HG03139 (cell line): Measurements from ENCODE around the gene SIGLEC9.

ENCODE experiments used
- ATAC-seq: cut with Tn5 transposase; IDR thresholded peaks from one replicate; pipeline ENCODE4 v1.9.1; 2021; ENCODE audit not compliant: unreplicated experiment

The SIGLEC9 gene

DNA sequence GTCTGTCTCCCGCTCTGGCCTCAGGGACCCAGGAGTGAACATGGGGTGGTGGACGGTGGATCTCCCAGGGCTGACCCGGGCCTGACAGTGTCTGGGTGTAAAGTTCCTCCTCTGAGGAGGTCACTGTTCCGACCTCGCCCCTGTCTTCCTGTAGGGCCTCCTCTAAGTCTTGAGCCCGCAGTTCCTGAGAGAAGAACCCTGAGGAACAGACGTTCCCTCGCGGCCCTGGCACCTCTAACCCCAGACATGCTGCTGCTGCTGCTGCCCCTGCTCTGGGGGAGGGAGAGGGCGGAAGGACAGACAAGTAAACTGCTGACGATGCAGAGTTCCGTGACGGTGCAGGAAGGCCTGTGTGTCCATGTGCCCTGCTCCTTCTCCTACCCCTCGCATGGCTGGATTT, at the start of gene SIGLEC9:
SIGLEC9 (plus strand) TSS at position 178 of the 400 bp plus-strand sequence; CDS start at position 247, 69 bp downstream.
- no peak for ATAC-seq

GRCh38 chr19:51075998-51076397, 48.7 kb upstream of the SIGLEC9 start:
- no peak for ATAC-seq

DNA sequence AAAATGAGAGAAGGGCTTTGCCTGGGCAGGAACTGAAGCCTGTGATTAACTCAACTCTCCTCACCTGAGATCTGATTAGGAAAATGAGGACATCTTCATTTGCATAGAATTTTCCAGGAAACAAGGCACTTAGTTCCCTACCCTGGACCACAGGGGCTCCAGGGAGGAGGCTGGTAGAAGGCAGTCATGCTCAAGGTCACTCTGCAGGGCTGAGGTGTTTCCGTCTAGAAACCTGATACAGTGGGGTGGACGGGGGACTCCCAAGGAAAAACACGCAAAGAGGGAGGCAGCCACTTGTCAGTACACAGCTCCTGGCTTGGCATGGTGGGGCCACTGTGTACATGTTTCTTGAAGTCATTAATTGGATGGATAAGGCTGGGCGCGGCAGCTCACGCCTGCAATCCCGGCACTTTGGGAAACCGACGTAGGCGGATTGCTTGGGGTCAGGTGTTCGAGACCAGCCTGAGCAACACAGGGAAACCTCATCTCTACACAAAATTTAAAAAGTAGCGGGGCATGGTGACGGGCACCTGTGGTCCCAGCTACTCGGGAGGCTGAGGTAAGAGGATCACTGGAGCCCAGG, 48.0 kb upstream of the SIGLEC9 start:
- ATAC-seq, result no peak

GRCh38 chr19:51078104-51078503, 46.6 kb upstream of the SIGLEC9 start:
- ATAC-seq, result no peak

GRCh38 chr19:51078731-51079130, 46.0 kb upstream of the SIGLEC9 start:
- no peak for ATAC-seq

DNA sequence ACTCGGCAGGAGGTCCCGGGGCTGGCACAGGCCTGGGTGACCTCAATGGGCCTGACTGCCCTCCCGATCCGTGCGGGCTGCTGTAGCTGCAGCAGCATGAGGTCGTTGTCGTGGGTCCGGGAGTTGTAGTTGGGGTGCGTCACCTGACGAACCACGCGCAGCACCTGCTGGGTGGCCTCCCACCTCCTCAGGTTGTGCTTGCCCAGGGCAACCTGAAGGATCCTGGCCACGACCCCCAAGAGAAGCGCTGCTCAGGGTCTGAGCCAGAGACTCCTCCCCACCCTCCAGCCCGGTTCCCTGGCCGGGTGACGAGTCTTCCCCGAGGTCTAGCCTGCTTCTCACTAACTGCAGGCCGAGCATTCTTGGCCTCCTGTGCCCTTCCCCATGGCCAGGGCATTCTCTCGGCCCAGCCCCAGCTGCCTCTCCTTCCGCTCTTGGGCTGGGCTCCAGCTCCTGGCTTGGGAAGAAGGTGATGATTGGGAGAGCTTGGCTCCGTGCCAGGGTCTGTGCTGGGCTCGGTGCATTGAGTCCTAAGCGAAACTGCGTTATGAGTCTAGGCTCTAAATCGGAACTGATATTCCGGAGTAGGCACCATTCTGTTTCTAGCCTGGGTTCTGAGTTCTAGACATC, 45.1 kb upstream of the SIGLEC9 start:
- no peak for ATAC-seq

DNA sequence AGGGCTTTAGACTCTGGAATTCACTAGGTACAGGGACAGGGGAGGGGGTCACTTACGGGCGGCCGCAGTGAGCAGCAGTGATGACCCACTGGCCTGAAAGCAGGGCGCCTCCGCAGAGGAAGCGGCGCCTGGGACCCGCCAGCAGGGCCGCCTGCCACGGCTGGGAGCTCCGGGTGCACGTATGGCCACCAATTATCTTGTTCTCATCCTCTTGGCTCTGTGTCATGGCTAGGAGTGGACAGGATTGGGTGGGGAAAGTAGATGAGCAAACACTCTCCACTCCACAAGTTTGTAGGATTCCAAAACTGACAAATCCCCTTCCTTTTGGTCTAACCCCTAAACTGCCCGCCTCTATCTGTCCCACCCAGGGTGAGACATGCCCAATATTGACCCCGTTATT, 43.2 kb upstream of the SIGLEC9 start:
- ATAC-seq, result no peak

- ATAC-seq, result no peak
These were observed 42.1 kb upstream of the SIGLEC9 start, which contains the start of gene KLK14 for GRCh38 chr19:51082611-51083010. Gene KLK14, minus strand, starts transcription at chr19:51082887. Its CDS starts 273 bp downstream, at chr19:51082614.

DNA sequence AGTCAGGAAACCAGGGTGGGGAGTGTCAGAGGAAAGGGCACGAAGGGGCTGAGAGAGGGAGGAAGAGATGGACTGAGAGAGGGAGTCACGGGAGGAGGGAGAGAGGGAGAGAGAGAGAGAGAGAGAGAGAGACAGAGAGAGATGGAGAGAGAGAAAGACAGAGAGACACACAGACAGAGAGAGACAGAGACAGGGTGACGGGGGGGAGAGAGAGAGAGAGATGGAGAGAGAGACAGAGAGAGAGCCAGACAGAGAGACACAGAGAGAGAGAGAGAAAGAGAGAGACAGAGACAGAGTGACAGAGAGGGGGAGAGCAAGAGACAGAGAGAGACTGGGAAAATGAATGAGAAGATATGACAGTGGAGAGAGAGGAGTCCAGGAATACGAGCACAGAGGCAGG, 41.5 kb upstream of the SIGLEC9 start:
- ATAC-seq, result no peak

DNA sequence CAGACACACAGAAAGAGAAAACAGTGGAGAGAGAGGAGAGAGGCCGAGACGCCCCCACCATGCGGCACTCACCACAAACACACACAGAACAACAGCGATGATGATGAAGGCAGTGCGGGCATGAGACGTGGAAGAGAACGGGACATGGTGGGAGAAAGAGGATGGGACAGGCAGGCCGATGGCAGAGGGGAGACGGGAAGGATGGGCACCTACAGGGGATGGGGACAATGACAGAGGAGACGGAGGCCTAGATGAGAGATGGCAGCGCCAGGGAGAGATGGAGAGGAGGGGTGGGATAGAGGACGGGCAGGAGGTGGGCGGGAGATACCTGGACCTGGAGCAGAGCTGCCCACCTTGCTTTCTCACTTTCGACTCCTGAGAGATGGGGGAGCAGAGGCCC, 40.9 kb upstream of the SIGLEC9 start:
- no peak for ATAC-seq

- ATAC-seq, result no peak
These were observed 40.2 kb upstream of the SIGLEC9 start for GRCh38 chr19:51084505-51084904.

DNA sequence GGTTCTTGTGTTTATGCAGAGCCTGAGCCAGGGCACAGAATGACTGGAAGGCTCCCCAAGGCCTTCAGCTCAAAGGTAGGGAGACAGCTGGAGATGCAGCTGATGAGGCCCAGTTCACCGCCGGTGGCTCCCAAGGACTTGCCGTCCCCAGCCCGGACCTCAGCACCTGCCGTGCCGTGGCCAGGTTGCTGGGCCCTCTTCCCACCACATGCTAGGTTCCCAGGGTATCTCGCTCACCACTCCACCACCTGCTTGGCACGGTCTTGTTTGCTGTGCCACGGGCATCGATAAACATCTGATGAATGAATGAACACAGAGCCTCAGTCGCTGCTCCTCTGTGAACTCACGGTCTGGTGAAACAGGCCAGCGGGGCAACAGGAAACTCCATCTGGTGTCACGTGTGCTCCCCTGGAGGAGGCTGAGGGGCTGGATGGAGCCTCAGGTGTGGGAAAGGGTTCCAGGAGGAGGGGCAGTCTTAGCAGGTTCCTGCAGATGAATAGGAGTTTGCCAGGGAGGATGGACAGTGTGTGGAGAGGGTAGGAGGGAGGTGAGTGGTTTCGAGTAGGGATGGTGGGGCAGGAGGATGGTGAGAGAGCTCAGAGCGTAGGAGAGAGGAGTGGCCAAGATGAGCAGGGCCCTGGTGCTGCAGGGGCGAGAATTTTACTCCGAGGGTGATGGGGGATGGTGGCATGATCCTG, 38.4 kb upstream of the SIGLEC9 start:
- ATAC-seq, result no peak

- ATAC-seq, result no peak
These were observed 34.9 kb upstream of the SIGLEC9 start for GRCh38 chr19:51089786-51090185.

DNA sequence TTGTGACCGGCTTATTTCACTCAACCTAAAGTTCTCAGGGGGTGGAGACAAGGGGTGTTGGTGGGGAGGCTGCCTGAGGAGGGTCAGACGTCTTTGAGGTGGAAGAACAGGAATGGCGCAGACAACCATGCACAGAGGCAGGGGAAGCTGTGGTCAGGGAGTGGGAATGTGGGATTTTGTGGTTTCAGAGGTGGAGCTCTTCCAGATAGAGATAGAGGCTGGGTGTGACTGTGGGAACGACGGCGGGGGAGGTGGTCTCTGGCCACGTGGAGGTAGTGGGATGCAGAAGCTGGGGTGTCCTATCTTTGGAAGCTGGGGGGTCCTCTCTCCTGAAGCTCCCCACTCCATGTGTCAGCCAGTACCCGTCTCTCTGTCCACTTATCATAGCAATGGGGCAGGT, 34.2 kb upstream of the SIGLEC9 start:
- ATAC-seq, result no peak

DNA sequence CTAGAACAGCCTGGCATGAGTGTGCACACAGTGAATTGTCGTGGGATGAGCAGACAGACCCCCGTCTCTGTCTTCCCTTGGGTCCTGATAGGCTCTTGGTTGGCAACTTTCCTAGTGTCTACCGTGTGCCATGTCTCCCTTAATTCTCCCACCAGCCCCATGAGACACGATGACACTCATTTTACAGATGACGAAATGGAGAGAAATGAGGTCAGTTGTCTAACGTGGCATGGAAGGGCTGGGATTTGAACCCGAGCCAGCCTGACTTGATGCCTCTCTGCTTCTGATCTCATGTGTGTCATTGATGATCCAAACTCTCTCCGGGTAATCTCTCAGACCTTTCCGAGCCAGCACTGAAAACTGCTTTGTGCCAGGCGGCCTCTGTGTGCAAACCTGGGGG, 33.6 kb upstream of the SIGLEC9 start:
- no peak for ATAC-seq

- no peak for ATAC-seq
These were observed 32.5 kb upstream of the SIGLEC9 start for GRCh38 chr19:51091895-51092873.

GRCh38 chr19:51093101-51093500, 31.6 kb upstream of the SIGLEC9 start:
- ATAC-seq, result no peak

- ATAC-seq, result no peak
These were observed 31.0 kb upstream of the SIGLEC9 start for GRCh38 chr19:51093510-51094345.

DNA sequence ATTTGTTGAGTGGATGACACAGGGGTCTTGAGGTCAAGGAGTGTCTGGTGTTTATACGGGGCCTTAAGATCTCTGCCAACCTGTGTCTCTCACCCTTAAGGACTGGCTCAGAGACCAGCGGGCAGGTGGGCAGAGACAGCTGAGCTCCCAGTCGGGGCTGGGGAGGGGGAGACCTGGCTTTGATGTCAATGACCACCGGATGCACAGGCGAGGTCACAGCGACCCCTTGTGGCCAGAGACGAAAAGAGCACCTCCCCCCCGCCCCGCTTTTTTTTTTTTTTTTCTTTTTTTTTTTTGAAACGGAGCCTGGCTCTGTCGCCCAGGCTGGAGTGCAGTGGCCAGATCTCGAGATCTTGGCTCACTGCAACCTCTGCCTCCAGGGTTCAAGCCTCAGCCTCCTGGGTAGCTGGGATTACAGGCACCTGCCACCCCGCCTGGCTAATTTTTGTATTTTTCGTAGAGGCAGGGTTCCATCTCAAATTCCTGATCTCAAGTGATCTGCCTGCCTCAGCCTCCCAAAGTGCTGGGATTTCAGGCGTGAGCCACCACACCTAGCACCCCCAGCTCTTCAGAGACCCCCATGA, 29.9 kb upstream of the SIGLEC9 start:
- ATAC-seq, result no peak
